ENCODE data around the gene AGTR1.

Gene AGTR1

GRCh38 chr3:148697306-148698189 lies at the start of gene AGTR1:
Gene AGTR1 (plus strand): TSS chr3:148697903. CDS start chr3:148741036, 43,133 bp downstream.
- peak; percentile 20 for DNase-seq

GRCh38 chr3:148648685-148649352 lies 48.9 kb upstream of the AGTR1 start:
- no peak for DNase-seq

- DNase-seq, result no peak
These were observed 46.2 kb upstream of the AGTR1 start for GRCh38 chr3:148651549-148651948.

- no peak for DNase-seq
These were observed 43.3 kb upstream of the AGTR1 start for GRCh38 chr3:148654433-148654832.

- no peak for DNase-seq
These were observed 40.2 kb upstream of the AGTR1 start for GRCh38 chr3:148657470-148657869.

- DNase-seq, result no peak
These were observed 38.2 kb upstream of the AGTR1 start for GRCh38 chr3:148659512-148659911.

- no peak for DNase-seq
These were observed 17.4 kb upstream of the AGTR1 start for GRCh38 chr3:148680289-148680688.

- no peak for DNase-seq
These were observed 16.6 kb upstream of the AGTR1 start for GRCh38 chr3:148681080-148681479.

- no peak for DNase-seq
These were observed 14.7 kb upstream of the AGTR1 start for GRCh38 chr3:148682997-148683396.

- no peak for DNase-seq
These were observed 3.6 kb upstream of the AGTR1 start for GRCh38 chr3:148694116-148694515.

- DNase-seq, result no peak
These were observed 597 bp downstream of the AGTR1 start for GRCh38 chr3:148698190-148698810.

- DNase-seq, result no peak
These were observed 7.6 kb downstream of the AGTR1 start for GRCh38 chr3:148705314-148705713.

- DNase-seq, result peak; percentile 49
These were observed 10.1 kb downstream of the AGTR1 start for GRCh38 chr3:148707601-148708380.

- no peak for DNase-seq
These were observed 10.7 kb downstream of the AGTR1 start for GRCh38 chr3:148708409-148708808.

GRCh38 chr3:148709560-148710253 lies 12.0 kb downstream of the AGTR1 start:
- DNase-seq, result no peak

- DNase-seq, result no peak
These were observed 13.0 kb downstream of the AGTR1 start for GRCh38 chr3:148710665-148711064.

- no peak for DNase-seq
These were observed 14.4 kb downstream of the AGTR1 start for GRCh38 chr3:148711981-148712666.

- DNase-seq, result no peak
These were observed 16.8 kb downstream of the AGTR1 start for GRCh38 chr3:148714521-148714920.

GRCh38 chr3:148716657-148717056 lies 19.0 kb downstream of the AGTR1 start:
- no peak for DNase-seq

GRCh38 chr3:148717885-148718561 lies 20.3 kb downstream of the AGTR1 start:
- DNase-seq, result no peak
